Caco-2 (cell line): ENCODE measurements around the gene POLR2L. TPM values are rescaled to one million over a fixed set of nuclear protein-coding genes. Genes with fewer than 3 reads are reported as not detected.

ENCODE experiments used
- BruUV-seq: library from RNA; stranded (reverse); fragments of 400-500 nt; replicated peaks from 2 replicates; lab custom pipeline; 2021; lab: Mats Ljungman, UMichigan
- CTCF ChIA-PET: fragments of 300-600 bp; sonication (Branson Sonifier 250); formaldehyde crosslinking; loops from one replicate; lab custom pipeline; 2022; ENCODE audit warnings: antibody characterized with exemption; lab: Charles Lee
- POLR2A ChIA-PET: fragments of 300-600 bp; sonication (Branson Sonifier 250); formaldehyde crosslinking; loops from one replicate; lab custom pipeline; 2022; ENCODE audit warnings: antibody characterized with exemption; lab: Charles Lee
- DNase-seq, 2 experiments: peaks; one replicate each; pipeline versions ENCODE4 v3.0.0 to v3.0.0-alpha.2; 2020 to 2022
- H3K27me3 ChIP-seq: replicated peaks from 2 replicates; pipeline ENCODE4 v1.6.0; 2011; ENCODE audit warnings: low read length; ENCODE audit not compliant: control insufficient read depth, insufficient read depth
- H3K36me3 ChIP-seq: 2 replicates; pipeline ENCODE4 v1.5.1; 2011; ENCODE audit warnings: low read length; ENCODE audit not compliant: control insufficient read depth, insufficient read depth
- H3K4me1 ChIP-seq: fragments of 250-450 bp; sonication (Bioruptor Pico); 2 replicates; pipeline ENCODE4 v1.5.1; 2020; ENCODE audit warnings: mild to moderate bottlenecking
- H3K4me3 ChIP-seq: 2 replicates; pipeline ENCODE4 v1.5.1; 2011; ENCODE audit warnings: low read depth, mild to moderate bottlenecking, control low read depth, low read length
- H3K9me3 ChIP-seq: fragments of 250-450 bp; sonication (Bioruptor Pico); 2 replicates; pipeline ENCODE4 v1.5.1; 2020; ENCODE audit warnings: mild to moderate bottlenecking, moderate library complexity
- H3K27ac Mint-ChIP-seq: one replicate; pipeline ENCODE4 v1.8.0; 2022; ENCODE audit warnings: mixed read lengths; ENCODE audit not compliant: unreplicated experiment
- H3K27me3 Mint-ChIP-seq: one replicate; pipeline ENCODE4 v1.8.0; 2022; ENCODE audit warnings: mixed read lengths; ENCODE audit not compliant: insufficient read depth, unreplicated experiment
- H3K36me3 Mint-ChIP-seq: one replicate; pipeline ENCODE4 v1.8.0; 2022; ENCODE audit warnings: mild to moderate bottlenecking, mixed read lengths; ENCODE audit not compliant: insufficient read depth, unreplicated experiment
- H3K4me1 Mint-ChIP-seq: one replicate; pipeline ENCODE4 v1.8.0; 2022; ENCODE audit warnings: low read depth, mixed read lengths; ENCODE audit not compliant: unreplicated experiment
- H3K4me3 Mint-ChIP-seq: one replicate; pipeline ENCODE4 v1.8.0; 2022; ENCODE audit warnings: mild to moderate bottlenecking, moderate library complexity, mixed read lengths; ENCODE audit not compliant: unreplicated experiment
- H3K9me3 Mint-ChIP-seq: one replicate; pipeline ENCODE4 v1.8.0; 2022; ENCODE audit warnings: mixed read lengths; ENCODE audit not compliant: unreplicated experiment
- intact Hi-C: fragments of 100-400 bp; cut with micrococcal nuclease; formaldehyde crosslinking; loops from one replicate; pipeline ENCODE4 v1.10.0; 2022; ENCODE audit not compliant: unreplicated experiment
- total RNA-seq: library from RNA; stranded (reverse); gene quantifications from 2 replicates; pipeline ENCODE4 v1.2.3, GENCODE V29; 2022
- TF ChIP-seq, protein P1 (sequence below), 2 experiments: fragments of 200-600 bp in 1 of 2; IDR thresholded peaks; 1 replicate in 1 of 2; 2 replicates in 1 of 2; pipeline versions ENCODE4 v1.5.1 to v1.8.0; 2011 to 2022; ENCODE audit warnings: antibody characterized with exemption in 1 of 2, control low read depth in 1 of 2, inconsistent platforms in 1 of 2, low read depth in 1 of 2, low read length in 1 of 2, mild to moderate bottlenecking in 1 of 2, moderate library complexity in 1 of 2; ENCODE audit not compliant: insufficient read depth in 1 of 2, severe bottlenecking in 1 of 2, unreplicated experiment in 1 of 2

The POLR2L gene
- total RNA-seq, 1 experiment from 2014 or later, result 139 TPM

- ChIA-PET POLR2A (no interaction called here), CTCF (no interaction called here)
- Mint-ChIP-seq H3K9me3 (no peaks in the 10 kb centered on the region), H3K27ac (no peak overlapping the region), H3K27me3 (no peaks in the 10 kb centered on the region), H3K36me3 (peaks cover 48% of the 10 kb centered on the region), H3K4me3 (no peak overlapping the region), H3K4me1 (no peaks in the 10 kb centered on the region)
- Histone ChIP-seq H3K9me3 (no peaks in the 10 kb centered on the region), H3K4me3 (no peak overlapping the region), H3K36me3 (peaks cover 1% of the 10 kb centered on the region; the same call in 1 of the 2 replicates), H3K4me1 (no peaks in the 10 kb centered on the region), H3K27me3 (no peaks in the 10 kb centered on the region)
- TF ChIP-seq, protein P1, sequence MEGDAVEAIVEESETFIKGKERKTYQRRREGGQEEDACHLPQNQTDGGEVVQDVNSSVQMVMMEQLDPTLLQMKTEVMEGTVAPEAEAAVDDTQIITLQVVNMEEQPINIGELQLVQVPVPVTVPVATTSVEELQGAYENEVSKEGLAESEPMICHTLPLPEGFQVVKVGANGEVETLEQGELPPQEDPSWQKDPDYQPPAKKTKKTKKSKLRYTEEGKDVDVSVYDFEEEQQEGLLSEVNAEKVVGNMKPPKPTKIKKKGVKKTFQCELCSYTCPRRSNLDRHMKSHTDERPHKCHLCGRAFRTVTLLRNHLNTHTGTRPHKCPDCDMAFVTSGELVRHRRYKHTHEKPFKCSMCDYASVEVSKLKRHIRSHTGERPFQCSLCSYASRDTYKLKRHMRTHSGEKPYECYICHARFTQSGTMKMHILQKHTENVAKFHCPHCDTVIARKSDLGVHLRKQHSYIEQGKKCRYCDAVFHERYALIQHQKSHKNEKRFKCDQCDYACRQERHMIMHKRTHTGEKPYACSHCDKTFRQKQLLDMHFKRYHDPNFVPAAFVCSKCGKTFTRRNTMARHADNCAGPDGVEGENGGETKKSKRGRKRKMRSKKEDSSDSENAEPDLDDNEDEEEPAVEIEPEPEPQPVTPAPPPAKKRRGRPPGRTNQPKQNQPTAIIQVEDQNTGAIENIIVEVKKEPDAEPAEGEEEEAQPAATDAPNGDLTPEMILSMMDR (IDR thresholded peaks at IDR 0.05; ENCODE audit: insufficient read depth in 1 of 2, low read depth in 1 of 2, low read length in 1 of 2, severe bottlenecking in 1 of 2, unreplicated experiment in 1 of 2), result no peak
- no TSS peak for BruUV-seq
- intact Hi-C loops, result no loop called here
- DNase-seq, result no peak
Observed at GRCh38 chr11:889687-890475, 47.6 kb upstream of the POLR2L start.

GRCh38 chr11:889257-889656 lies 46.9 kb upstream of the POLR2L start:
- intact Hi-C loops, result no loop called here
- ChIA-PET POLR2A (no interaction called here), CTCF (no interaction called here)
- DNase-seq, result no peak
- H3K9me3 ChIP-seq, result no peaks in the 10 kb centered on the region
- Mint-ChIP-seq H3K36me3 (peaks cover 48% of the 10 kb centered on the region), H3K27ac (no peak overlapping the region), H3K4me1 (no peaks in the 10 kb centered on the region), H3K9me3 (no peaks in the 10 kb centered on the region), H3K27me3 (no peaks in the 10 kb centered on the region), H3K4me3 (no peak overlapping the region)
- no peak overlapping the region for H3K4me3 ChIP-seq
- H3K36me3 ChIP-seq, result peaks cover 1% of the 10 kb centered on the region; the same call in 1 of the 2 replicates
- no peaks in the 10 kb centered on the region for H3K4me1 ChIP-seq
- H3K27me3 ChIP-seq, result no peaks in the 10 kb centered on the region
- BruUV-seq, result no TSS peak
- TF ChIP-seq, protein P1 (IDR thresholded peaks at IDR 0.05; ENCODE audit: insufficient read depth in 1 of 2, low read depth in 1 of 2, low read length in 1 of 2, severe bottlenecking in 1 of 2, unreplicated experiment in 1 of 2), result no peak

DNA sequence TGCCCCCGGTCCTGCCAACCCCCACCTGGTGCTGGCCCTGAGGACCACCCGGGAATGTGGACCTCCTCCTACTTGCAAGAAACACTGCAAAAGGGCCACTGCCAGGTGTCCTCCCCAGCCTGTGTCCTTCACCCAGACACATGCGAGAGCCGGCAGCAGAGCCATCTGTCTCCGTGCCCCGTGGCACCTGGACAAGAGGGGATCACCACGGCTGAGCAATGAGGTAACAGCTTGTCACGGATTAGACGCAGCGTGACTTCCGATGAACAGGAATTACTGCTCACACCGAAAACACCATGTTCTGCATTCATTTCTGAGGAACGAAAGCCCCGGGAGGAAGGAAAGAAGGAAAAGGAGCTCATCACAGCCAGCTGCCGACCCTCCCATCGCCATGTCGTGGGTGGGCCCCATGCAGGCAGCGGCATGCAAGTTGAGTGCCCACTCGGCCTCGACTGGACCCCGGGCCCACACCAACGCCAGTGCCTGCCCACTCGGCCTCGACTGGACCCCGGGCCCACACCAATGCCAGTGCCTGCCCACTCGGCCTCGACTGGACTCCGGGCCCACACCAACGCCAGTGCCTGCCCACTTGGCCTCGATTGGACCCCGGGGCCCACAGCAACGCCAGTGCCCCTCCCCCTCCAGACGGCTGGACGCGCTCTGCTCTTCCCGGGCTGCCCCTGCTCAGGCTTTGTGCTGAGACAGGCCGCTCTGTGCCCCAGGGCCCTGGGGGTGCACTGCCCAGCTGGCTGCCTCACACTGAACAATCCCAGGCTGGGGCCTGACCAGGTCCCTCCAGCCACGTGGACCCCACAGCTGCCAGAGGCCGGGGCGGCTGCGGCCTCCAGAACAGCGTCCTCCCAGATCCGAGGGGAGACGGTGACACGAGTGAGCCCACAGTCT lies 46.2 kb upstream of the POLR2L start:
- DNase-seq, result no peak
- H3K27me3 ChIP-seq, result no peaks in the 10 kb centered on the region
- Mint-ChIP-seq H3K4me3 (no peak overlapping the region), H3K36me3 (peaks cover 45% of the 10 kb centered on the region), H3K4me1 (no peaks in the 10 kb centered on the region), H3K27ac (no peak overlapping the region), H3K9me3 (no peaks in the 10 kb centered on the region), H3K27me3 (no peaks in the 10 kb centered on the region)
- H3K4me3 ChIP-seq, result no peak overlapping the region
- BruUV-seq, result no TSS peak
- no peaks in the 10 kb centered on the region for H3K4me1 ChIP-seq
- no peaks in the 10 kb centered on the region for H3K9me3 ChIP-seq
- ChIA-PET CTCF (no interaction called here), POLR2A (no interaction called here)
- peaks cover 1% of the 10 kb centered on the region; the same call in 1 of the 2 replicates for H3K36me3 ChIP-seq
- intact Hi-C loops, result no loop called here
- TF ChIP-seq, protein P1 (IDR thresholded peaks at IDR 0.05; ENCODE audit: insufficient read depth in 1 of 2, low read depth in 1 of 2, low read length in 1 of 2, severe bottlenecking in 1 of 2, unreplicated experiment in 1 of 2), result no peak
